Upper lobe of left lung (tissue), 6 donors: ENCODE results near the gene TRAP1. TPM values are rescaled to one million over a fixed set of nuclear protein-coding genes. Genes with fewer than 3 reads are reported as not detected.
"Not testable (repeated sequence)": the region's sequence is repeated elsewhere in the genome, so short reads cannot be mapped to it uniquely, and the experiment has no call there.

Experiments
- ATAC-seq, 2 donors: fragments of 200-7000 bp; cut with Tn5 transposase; one replicate each; pipeline ENCODE4 v1.9.1; 2022; ENCODE audit warnings: mild to moderate bottlenecking in 2 of 2, moderate library complexity in 2 of 2; ENCODE audit not compliant: low FRiP score in 2 of 2
- DNase-seq, 2 donors: peaks; one replicate each; pipeline ENCODE4 v3.0.0-alpha.2; 2019 to 2020
- H3K27ac ChIP-seq, 4 donors: fragments of 200-600 bp; sonication (generic); one replicate each; pipeline ENCODE4 v1.5.1; 2016 to 2019
- H3K27me3 ChIP-seq, 4 donors: fragments of 200-600 bp; sonication (generic); one replicate each; pipeline ENCODE4 v1.5.1; 2017 to 2019
- H3K36me3 ChIP-seq, 4 donors: fragments of 200-600 bp; sonication (generic); one replicate each; pipeline ENCODE4 v1.5.1; 2016 to 2019
- H3K4me1 ChIP-seq, 4 donors: fragments of 200-600 bp; sonication (generic); one replicate each; pipeline ENCODE4 v1.5.1; 2018 to 2019
- H3K4me3 ChIP-seq, 4 donors: fragments of 200-600 bp; sonication (generic); one replicate each; pipeline ENCODE4 v1.5.1; 2017 to 2019; ENCODE audit warnings: mild to moderate bottlenecking in 2 of 4, moderate library complexity in 1 of 4
- H3K9me3 ChIP-seq, 4 donors: fragments of 200-600 bp; sonication (generic); one replicate each; pipeline ENCODE4 v1.5.1; 2018 to 2019
- EP300 ChIP-seq, 4 donors: sonication (generic); formaldehyde crosslinking; IDR thresholded peaks; one replicate each; pipeline ENCODE4 v1.5.1; 2017; ENCODE audit warnings: antibody characterized with exemption in 4 of 4, control low read depth in 2 of 4
- POLR2A ChIP-seq, 4 donors: fragments of 450-650 bp; IDR thresholded peaks; one replicate each; pipeline ENCODE4 v1.5.1; 2016 to 2017; ENCODE audit warnings: antibody characterized with exemption in 4 of 4, mild to moderate bottlenecking in 2 of 4
- POLR2AphosphoS5 ChIP-seq, 2 donors: sonication (generic); formaldehyde crosslinking; IDR thresholded peaks; one replicate each; pipeline ENCODE4 v1.5.1; 2017; ENCODE audit warnings: antibody characterized with exemption in 2 of 2
- WGBS, 2 donors: methylation state at CpG; one replicate each; pipeline ENCODE4 v1.1.5; 2017 to 2018; 5-methylcytosine and 5-hydroxymethylcytosine counted together
- total RNA-seq, 6 donors: library from RNA; depleted of rRNA in 4 of 6; stranded (reverse); fragments of >200 nt in 4 of 6; gene quantifications; one replicate each; pipeline versions ENCODE4 v1.1.0 to v1.2.1, GENCODE V29; 2016 to 2021
- TF ChIP-seq, protein P1 (sequence below), 6 experiments: fragments of 450-650 bp in 4 of 6; fragments of 200-600 bp in 2 of 6; sonication (generic) in 2 of 6; IDR thresholded peaks; one replicate each; pipeline ENCODE4 v1.5.1; 2016 to 2019; ENCODE audit warnings: antibody characterized with exemption in 6 of 6
- donor health status: DM: no; HTN: no; CAD: no; lungs with moderate emphysema.
- donor health status: DM: no; HTN: yes; CAD: no; lungs with severe emphysema.

Gene TRAP1
- total RNA-seq, 6 donors from 2014 or later = 48.0 to 81.7 (median 55.0) TPM

DNA sequence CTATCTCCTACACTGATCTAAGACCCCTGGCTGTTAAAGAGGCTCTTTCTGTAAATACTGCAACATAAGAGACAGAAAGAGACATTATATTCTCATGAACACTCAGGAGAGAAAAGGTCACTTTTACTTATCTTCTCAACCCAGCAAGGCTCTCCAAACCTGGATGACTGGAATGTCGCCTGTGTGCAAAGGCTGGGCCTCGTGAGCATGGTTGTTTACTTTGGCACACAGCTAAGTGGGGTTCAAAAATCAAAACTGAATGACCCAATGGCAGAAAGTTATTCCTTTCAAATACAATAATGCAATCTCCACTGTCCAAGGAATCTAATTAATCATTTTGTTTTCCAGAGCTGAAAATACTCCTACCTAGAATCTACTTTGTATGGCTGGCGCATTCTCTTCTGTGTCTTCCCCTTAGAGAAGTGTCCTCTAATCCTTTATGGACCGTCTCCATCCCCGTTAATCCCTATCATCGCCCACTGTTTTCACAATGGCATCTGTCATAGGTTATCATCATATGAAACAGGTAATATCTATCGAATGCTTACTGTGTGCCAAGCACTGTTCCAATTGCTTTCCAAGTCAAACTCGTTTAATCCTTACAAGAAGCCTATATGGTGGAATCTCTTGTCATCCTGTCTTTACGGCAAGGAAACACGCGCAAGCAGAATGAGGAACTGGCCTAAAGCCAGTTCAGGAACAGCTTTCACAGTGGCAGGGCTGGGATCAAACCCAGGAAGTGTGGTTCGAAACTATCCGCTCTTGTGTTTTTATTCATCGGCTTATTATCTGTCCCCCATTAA is 107.2 kb downstream of the TRAP1 start:
- ATAC-seq (no peak), DNase-seq (peak in 1 of 2 donors; percentile 32)
- 54 to 55% methylated on average over 14 of the region's 14 CpGs for WGBS, 2 donors
- Histone ChIP-seq H3K4me3 (peak overlapping the region; percentile 89 to 99 (median 95)), H3K9me3 (no peaks in the 10 kb centered on the region), H3K4me1 (peaks cover 20 to 26% (median 23%) of the 10 kb centered on the region in 4 donors), H3K27ac (no peak overlapping the region), H3K27me3 (no peaks in the 10 kb centered on the region), H3K36me3 (peaks cover 0 to 9% (median 2%) of the 10 kb centered on the region in 4 donors)
- TF ChIP-seq POLR2A (IDR thresholded peaks at IDR 0.05) (no peak), POLR2AphosphoS5 (IDR thresholded peaks at IDR 0.05) (no peak), EP300 (IDR thresholded peaks at IDR 0.05) (no peak)
- TF ChIP-seq, protein P1, sequence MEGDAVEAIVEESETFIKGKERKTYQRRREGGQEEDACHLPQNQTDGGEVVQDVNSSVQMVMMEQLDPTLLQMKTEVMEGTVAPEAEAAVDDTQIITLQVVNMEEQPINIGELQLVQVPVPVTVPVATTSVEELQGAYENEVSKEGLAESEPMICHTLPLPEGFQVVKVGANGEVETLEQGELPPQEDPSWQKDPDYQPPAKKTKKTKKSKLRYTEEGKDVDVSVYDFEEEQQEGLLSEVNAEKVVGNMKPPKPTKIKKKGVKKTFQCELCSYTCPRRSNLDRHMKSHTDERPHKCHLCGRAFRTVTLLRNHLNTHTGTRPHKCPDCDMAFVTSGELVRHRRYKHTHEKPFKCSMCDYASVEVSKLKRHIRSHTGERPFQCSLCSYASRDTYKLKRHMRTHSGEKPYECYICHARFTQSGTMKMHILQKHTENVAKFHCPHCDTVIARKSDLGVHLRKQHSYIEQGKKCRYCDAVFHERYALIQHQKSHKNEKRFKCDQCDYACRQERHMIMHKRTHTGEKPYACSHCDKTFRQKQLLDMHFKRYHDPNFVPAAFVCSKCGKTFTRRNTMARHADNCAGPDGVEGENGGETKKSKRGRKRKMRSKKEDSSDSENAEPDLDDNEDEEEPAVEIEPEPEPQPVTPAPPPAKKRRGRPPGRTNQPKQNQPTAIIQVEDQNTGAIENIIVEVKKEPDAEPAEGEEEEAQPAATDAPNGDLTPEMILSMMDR (IDR thresholded peaks at IDR 0.05) = no peak

DNA sequence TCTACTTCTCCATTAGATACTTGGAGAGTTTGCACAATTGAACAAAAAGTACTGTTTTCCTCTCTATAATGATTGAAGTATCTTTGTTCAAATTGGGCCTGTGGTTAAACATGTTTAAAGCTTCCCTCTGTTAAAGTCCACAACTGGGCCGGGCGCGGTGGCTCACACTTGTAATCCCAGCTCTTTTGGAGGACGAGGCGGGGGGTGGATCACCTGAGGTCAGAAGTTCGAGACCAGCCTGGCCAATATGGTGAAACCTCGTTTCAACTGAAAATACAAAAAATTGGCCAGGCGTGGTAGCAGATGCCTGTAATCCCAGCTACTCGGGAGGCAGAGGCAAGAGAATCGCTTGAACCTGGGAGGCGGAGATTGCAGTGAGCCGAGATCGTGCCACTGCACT is 108.3 kb downstream of the TRAP1 start:
- peaks cover 0 to 17% (median 3%) of the 10 kb centered on the region in 4 donors for H3K36me3 ChIP-seq
- not testable (repeated sequence) for ATAC-seq, H3K9me3 ChIP-seq, H3K27ac ChIP-seq, H3K27me3 ChIP-seq, H3K4me3 ChIP-seq, DNase-seq
- peaks cover 20 to 26% (median 23%) of the 10 kb centered on the region in 4 donors for H3K4me1 ChIP-seq
- 96% methylated on average over 13 of the region's 13 CpGs for WGBS, 2 donors

DNA sequence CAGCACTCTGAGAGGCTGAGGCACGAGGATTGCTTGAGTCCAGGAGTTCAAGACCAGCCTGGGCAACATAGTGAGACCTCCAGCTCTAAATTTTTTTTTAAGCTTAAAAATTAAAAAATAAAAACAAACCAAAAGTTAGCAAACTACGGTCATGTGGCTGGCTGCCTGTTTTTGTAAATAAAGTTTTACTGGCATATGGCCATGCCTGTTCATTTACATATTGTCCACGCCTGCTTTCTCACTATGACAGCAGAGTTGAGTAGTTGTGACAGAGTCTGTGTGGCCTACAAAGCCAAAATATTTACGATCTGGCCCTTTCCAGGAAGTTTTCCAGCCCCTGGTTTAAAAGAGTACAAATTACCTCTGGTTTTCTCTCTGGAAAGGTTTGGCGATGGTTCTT is 109.3 kb downstream of the TRAP1 start:
- Histone ChIP-seq H3K27me3 (no peaks in the 10 kb centered on the region), H3K9me3 (no peaks in the 10 kb centered on the region), H3K4me3 (no peak overlapping the region), H3K4me1 (peaks cover 16 to 22% (median 20%) of the 10 kb centered on the region in 4 donors), H3K27ac (no peak overlapping the region), H3K36me3 (peaks cover 0 to 26% (median 11%) of the 10 kb centered on the region in 4 donors)
- ATAC-seq (no peak), DNase-seq (no peak)
- TF ChIP-seq, protein P1 (IDR thresholded peaks at IDR 0.05) = no peak
- no peak for TF ChIP-seq POLR2AphosphoS5 (IDR thresholded peaks at IDR 0.05)
- TF ChIP-seq EP300 (IDR thresholded peaks at IDR 0.05) = no peak
- TF ChIP-seq POLR2A (IDR thresholded peaks at IDR 0.05) = no peak
- WGBS, 2 donors = 94 to 99% methylated on average over 5 of the region's 5 CpGs

Other genes with a start within 250 kb of the TRAP1 start
- not detected for gene C16orf90, start 222.0 kb downstream of the TRAP1 start, total RNA-seq
- gene CLUAP1, start 216.5 kb downstream of the TRAP1 start, total RNA-seq = 10 to 100 TPM; 12.8 to 40.8 (median 18.4) TPM
- gene NLRC3, start 140.1 kb downstream of the TRAP1 start, total RNA-seq = 10 to 100 TPM in 1 of 6 donors, 1 to 10 TPM in 5; 2.6 to 19.9 (median 3.9) TPM
- gene SLX4, start 105.9 kb downstream of the TRAP1 start, total RNA-seq = 10 to 100 TPM in 1 of 6 donors, 1 to 10 TPM in 5; 4.6 to 10.5 (median 6.0) TPM
- 10 to 100 TPM in 4 of 6 donors, 1 to 10 TPM in 2; 6.4 to 34.6 (median 18.7) TPM for gene DNASE1, start 62.8 kb downstream of the TRAP1 start, total RNA-seq
- 100 to 1,000 TPM in 3 of 6 donors, 10 to 100 TPM in 3; 54.1 to 175 (median 99.2) TPM for gene CREBBP, start 163.2 kb upstream of the TRAP1 start, total RNA-seq